Kidney glomerular epithelial cell (primary cell): ENCODE measurements around the gene SYDE1.

Experiments
- DNase-seq: peaks from one replicate; lab custom pipeline; 2025; lab: John Stamatoyannopoulos, UW

The SYDE1 gene

GRCh38 chr19:15108145-15108844 lies 1.1 kb downstream of the SYDE1 start:
- DNase-seq, result no peak

- no peak for DNase-seq
Observed at GRCh38 chr19:15108845-15109767, 1.9 kb downstream of the SYDE1 start.

GRCh38 chr19:15109768-15110417 lies 2.7 kb downstream of the SYDE1 start:
- no peak for DNase-seq

GRCh38 chr19:15110418-15110815 lies 3.2 kb downstream of the SYDE1 start:
- DNase-seq, result no peak

GRCh38 chr19:15111758-15112157 lies 4.6 kb downstream of the SYDE1 start:
- no peak for DNase-seq

GRCh38 chr19:15112385-15112784 lies 5.2 kb downstream of the SYDE1 start:
- DNase-seq, result no peak

- DNase-seq, result no peak
Observed at GRCh38 chr19:15113245-15114152, 6.3 kb downstream of the SYDE1 start.

- no peak for DNase-seq
Observed at GRCh38 chr19:15114153-15114540, 6.9 kb downstream of the SYDE1 start.

- DNase-seq, result no peak
Observed at GRCh38 chr19:15115080-15115479, 7.9 kb downstream of the SYDE1 start.

- DNase-seq, result no peak
Observed at GRCh38 chr19:15115762-15116615, 8.8 kb downstream of the SYDE1 start.

- DNase-seq, result no peak
Observed at GRCh38 chr19:15116856-15117255, 9.7 kb downstream of the SYDE1 start.

- DNase-seq, result no peak
Observed at GRCh38 chr19:15118248-15118647, 11.0 kb downstream of the SYDE1 start.

GRCh38 chr19:15118789-15119494 lies 11.7 kb downstream of the SYDE1 start:
- DNase-seq, result no peak

- no peak for DNase-seq
Observed at GRCh38 chr19:15120135-15121026, 13.2 kb downstream of the SYDE1 start.

- no peak for DNase-seq
Observed at GRCh38 chr19:15122331-15123030, 15.3 kb downstream of the SYDE1 start.

- no peak for DNase-seq
Observed at GRCh38 chr19:15123031-15123890, 16.1 kb downstream of the SYDE1 start.

GRCh38 chr19:15123900-15124299 lies 16.7 kb downstream of the SYDE1 start:
- no peak for DNase-seq
